Activated CD4-positive, alpha-beta T cell treated with anti-CD3 and anti-CD28 coated beads, Interleukin-2, amount 50 U/mL, for 16 hours (primary cell): ENCODE results near the gene FRMD5.
"Not testable (repeated sequence)": the region's sequence is repeated elsewhere in the genome, so short reads cannot be mapped to it uniquely, and the experiment has no call there.

ENCODE experiments used
- DNase-seq: peaks from one replicate; pipeline ENCODE4 v3.0.0-alpha.2; 2020

The FRMD5 gene

DNA sequence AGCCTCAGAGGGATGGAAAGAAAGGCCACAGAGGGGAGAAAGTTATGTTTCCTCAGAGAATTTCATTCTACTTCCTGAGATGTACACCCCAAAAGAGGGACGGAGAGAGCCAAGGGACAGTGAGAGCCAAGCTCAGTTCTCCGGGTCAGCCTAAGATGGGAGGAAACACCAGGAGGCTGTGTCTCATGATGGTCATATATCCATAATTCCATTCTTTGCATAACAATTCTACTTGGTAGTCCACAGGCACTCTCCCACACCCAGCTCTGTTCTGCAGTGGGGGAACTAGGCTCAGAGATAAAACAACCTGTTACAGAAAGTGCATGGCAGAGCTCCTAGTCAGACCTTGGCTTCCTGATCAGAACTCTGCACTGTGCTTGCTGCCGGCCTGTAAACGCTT, 313.8 kb downstream of the FRMD5 start:
- DNase-seq: no peak

- no peak for DNase-seq
Observed at GRCh38 chr15:43880406-43881194, 314.5 kb downstream of the FRMD5 start.

DNA sequence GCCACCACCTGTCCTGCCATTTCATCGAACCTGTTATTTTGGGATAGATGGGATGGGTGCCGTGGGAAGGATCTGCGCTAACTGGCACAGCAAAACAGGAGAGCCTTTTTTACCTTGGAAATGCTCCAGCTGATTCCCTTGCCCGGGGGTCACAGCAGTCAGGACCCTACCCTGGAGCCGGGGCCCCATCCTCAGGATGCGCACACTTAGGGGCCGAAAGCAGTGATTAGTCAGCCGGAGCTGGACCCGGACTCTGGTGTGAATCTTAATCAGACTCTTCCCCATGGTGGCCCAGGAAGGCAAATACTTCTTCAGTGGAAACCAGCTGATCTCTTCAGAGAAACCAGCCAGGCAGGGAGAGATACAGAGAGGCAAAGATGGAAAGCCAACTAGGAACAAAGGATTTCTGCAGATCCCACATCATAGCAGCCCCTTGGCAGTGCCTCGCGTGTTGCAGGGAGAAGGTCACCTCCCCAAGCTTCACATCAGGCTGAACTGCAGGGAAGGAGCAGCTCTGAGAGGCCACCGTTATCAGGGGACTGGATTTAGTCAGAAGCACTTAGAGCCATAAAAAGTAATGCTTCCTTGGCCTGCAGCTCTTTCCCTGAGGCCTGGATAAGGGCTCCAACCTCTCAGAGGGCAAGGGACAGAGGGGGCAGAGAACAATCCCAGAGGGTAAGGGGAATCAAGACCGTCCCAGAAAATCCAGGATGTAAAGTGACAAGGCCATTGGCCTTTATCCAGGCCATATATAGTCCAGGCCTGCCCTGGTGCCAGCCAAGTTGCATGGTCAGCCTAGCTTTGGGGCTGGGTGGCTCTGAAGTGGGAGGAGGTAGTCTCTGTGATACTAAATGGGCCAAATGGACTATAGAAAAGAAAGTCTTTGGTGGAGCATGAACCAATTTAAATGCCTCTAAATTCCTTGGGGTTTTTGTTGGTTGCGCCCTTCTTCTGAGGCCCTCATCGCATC, 315.4 kb downstream of the FRMD5 start:
- no peak for DNase-seq

- DNase-seq: no peak
Observed at GRCh38 chr15:43878446-43878845, 316.6 kb downstream of the FRMD5 start.

DNA sequence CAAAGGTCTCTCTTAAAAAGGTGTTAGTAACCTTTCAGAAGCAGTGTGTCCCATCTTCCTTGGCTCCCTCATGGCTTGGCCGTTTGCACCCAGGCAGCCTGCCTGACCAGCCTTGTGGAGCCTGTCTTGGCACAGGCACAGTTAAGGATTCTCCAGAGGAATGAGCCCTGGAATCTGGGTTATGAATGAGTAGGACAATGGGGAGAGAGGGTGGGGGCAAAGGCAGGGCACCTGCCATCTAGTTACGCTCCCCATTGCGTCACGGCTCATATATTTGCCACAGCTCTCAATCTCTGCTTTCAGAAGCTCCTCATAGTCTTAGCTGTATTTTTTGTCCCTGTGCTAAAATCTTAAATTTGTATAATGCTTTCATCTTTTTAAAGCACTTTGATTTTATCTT, 317.7 kb downstream of the FRMD5 start:
- no peak for DNase-seq

GRCh38 chr15:43876872-43877271, 318.2 kb downstream of the FRMD5 start:
- no peak for DNase-seq

DNA sequence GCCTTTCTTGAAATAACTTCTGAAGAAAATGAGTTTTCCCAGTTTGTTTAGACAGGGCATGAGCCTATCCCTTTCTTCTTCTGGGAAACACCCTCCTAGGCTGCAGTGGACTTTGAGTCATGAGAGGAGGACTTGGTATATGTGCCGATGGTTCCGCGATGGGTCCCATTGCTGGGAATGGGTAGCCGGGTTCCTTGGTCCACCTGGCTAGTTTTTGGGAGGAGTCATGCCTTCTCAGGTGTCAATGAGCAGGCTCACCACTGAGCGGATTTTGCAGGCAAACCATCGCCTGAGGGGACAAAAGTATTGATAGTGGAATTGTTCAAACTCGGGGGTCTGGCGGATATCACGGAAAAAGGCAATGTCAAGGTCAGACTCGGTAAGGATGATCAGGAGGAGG, 321.4 kb downstream of the FRMD5 start:
- DNase-seq: no peak

- DNase-seq: peak; percentile 25
Observed at GRCh38 chr15:43872416-43873020, 322.6 kb downstream of the FRMD5 start.

DNA sequence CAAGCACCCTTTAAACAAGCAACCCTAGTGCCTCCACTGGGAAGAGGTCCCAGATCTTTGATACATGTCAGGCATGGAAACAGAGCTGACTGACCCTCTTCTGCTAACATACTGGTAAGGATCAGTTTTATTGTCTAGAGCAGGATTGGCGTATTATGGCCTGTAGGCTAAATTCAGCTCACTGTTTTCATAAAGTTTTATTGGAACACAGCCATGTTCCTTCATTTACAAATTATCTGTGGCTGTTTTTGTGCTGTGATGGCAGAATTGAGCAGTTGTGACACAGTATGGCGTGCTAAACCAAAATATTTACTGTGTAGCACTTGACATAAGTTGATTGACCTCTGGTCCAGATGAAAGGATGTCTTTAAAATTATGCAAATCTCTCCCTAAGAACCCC, 323.2 kb downstream of the FRMD5 start:
- no peak for DNase-seq

GRCh38 chr15:43868406-43868805, 326.7 kb downstream of the FRMD5 start:
- no peak for DNase-seq

DNA sequence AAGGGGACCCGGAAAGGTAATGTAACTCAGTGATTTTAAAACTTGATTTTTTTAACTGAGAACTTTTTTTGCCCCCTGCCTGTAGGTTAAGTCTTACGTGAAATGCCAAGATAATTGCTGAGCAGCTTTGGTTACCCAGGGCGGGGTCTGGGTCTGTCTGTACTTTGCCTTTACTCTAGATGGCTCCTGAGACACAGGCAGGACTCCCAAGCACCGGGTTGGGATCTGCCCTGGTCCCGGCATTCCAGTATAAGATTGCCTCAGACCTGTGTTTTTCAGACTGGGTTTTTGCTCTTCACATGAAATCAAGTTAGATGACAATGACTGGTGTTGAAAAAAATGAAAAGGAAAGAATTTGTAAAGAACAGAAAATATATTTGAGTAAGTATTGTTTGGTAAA, 328.0 kb downstream of the FRMD5 start:
- DNase-seq: no peak

- DNase-seq: not testable (repeated sequence)
Observed at GRCh38 chr15:43866636-43867035, 328.4 kb downstream of the FRMD5 start.

DNA sequence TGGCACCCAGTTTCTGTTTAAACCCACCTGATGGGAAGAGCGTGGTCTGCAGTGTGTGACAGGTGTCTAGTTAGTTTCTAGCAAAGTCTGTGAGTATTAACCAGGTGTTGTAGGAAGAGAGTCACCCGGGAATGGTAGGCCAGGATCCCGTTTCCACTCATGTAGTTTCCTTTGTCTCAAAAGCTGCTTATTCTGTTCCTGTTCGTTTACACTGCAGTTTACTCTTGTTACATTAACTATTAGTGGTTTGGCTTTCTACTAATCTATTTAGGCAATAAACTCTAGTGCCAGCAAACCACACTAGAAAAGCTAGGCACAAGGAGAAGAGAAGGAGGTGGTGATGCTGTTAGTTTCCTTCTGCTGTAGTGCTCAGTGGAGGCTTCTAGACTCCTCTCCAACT, 335.5 kb downstream of the FRMD5 start:
- DNase-seq: no peak

GRCh38 chr15:43854801-43855200, 340.3 kb downstream of the FRMD5 start:
- DNase-seq: no peak

DNA sequence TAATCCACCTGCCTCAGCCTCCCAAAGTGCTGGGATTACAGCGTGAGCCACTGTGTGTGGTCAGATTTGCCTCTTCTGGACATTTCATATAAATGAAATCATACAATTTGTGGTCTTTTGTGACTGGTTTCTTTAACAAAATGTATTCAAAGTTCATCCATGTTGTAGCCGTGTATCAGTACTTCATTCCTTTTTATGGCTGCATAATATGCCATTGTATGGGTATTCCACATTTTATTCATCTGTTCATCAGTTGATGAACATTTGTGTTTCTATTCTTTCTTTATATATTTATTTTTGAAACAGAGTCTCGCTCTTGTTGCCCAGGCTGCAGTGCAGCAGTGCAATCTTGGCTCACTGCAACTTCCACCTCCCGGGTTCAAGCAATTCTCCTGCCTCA, 342.5 kb downstream of the FRMD5 start:
- DNase-seq: no peak

DNA sequence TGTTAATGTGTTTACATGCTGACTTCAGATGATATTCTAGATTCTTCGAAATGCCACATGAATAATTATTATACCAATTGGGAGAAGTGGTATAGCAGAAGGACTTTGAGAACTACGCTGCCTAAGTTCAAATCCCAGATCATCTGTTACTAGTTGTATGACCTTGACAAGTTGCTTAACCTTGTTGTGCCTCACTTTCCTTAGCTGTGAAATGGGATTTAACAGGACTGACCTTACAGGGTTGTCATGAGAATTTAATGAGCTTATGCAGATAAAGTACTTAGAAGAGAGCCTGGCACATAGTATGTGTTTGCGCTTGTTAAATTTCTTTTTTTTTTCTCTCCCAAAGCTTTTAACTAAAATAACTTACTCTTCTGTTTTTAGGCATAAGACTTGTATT, 343.8 kb downstream of the FRMD5 start:
- DNase-seq: no peak

DNA sequence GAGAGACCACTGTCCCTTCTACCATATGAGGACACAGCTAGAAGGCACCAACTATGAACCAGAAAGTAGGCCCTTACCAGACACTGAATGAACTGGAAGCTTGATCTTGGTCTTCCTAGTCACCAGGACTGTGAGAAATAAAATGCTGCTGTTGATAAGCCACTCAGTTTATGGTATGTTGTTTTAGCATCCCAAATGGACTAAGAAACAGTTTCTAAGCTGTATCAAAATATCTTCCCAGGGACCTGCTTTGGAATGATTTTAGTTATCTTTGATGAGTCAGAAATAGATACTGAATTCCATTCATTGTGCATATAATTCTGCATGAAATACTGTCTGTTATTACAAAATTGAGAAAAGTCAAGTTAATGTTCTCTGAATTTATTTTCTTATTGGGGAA, 349.6 kb downstream of the FRMD5 start:
- DNase-seq: no peak

DNA sequence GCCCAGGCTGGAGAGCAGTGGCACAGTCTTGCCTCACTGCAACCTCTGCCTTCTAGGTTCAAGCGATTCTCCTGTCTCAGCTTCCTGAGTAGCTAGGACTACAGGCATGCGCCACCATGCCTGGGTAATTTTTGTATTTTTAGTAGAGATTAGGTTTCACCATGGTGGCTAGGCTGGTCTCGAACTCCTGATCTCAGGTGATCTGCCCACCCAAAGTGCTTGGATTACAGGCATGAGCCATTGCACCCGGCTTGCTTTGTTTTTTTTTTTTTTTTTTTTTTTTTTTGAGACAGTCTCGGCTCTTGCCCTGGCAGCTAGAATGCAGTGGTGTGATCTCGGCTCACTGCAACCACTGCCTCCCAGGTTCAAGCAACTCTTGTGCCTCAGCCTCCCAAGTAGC, 362.6 kb downstream of the FRMD5 start:
- not testable (repeated sequence) for DNase-seq

DNA sequence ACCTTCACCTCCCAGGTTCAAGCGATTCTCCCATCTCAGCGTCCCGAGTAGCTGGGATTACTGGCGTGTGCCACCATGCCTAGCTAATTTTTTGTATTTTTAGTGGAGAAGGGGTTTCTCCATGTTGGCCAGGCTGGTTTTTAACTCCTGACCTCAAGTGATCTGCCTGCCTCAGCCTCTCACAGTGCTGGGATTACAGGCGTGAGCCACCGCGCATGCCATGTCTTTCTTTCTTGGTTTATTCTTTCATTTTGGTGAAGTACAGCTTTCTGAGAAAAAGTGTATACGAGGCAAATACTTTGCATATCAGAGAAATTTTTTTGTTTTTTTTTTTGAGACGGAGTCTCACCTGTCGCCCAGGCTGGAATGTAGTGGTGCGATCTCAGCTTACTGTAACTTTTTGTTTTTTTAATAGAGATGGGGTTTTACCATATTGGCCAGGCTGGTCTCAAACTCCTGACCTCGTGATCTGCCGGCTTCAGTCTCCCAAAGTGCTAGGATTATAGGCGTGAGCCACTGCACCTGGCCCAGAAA, 363.5 kb downstream of the FRMD5 start:
- DNase-seq: not testable (repeated sequence)

- DNase-seq: not testable (repeated sequence)
Observed at GRCh38 chr15:43830691-43831275, 364.3 kb downstream of the FRMD5 start.

DNA sequence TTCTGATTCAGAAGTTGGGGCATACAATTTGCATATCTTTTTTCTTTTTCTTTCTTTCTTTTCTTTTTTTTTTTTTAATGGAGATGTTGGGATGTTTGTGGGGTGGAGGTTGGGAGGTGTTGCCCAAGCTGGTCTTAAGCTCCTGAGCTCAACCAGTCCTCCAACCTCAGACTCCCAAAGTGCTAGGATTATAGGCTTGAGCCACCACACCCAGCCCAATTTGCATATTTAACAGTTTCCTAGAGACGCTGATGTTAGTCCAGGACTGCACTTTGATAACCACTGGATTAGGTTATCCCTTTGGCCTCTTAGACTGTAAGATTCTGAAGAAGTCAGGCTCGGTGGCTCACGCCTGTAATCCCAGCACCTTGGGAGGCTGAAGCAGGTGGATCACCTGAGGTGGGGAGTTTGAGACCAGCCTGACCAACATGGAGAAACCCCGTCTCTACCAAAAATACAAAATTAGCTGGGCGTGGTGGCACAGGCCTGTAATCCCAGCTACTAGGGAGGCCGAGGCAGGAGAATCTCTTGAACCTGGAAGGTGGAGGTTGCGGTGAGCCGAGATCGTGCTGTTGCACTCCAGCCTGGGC, 365.0 kb downstream of the FRMD5 start:
- not testable (repeated sequence) for DNase-seq

DNA sequence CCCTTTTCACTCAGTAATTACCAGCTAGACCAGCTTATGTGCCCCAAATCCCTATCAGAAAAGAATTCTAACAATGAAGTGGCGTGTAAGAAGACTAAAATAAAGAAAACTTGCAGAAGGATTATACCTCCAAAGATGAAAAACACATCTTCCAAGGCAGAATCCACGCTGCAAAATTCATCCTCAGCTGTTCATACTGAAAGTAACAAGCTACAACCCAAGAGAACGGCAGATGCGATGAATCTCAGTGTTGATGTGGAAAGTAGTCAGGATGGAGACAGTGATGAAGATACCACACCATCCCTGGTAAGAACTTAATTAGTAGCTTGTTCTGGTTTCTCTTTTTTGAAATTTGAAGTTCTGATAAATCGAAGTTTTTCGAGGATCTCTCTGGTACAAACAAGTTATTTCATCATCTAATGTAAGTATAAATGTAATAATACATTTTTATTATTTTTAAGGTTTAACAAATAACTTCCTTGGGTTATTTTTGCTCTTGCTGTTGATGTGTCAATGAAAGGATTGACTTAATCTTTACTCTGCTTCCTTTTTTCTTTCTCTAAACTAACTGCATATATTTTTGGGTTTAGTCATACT, 366.9 kb downstream of the FRMD5 start:
- DNase-seq: peak; percentile 69
